HepG2 (cell line): ENCODE data around the gene INF2. TPM values are rescaled to one million over a fixed set of nuclear protein-coding genes. Genes with fewer than 3 reads are reported as not detected.

Experiments used
- ATAC-seq: fragments of 200-7000 bp; cut with Tn5 transposase; 3 replicates; pipeline ENCODE4 v1.9.1; 2020; ENCODE audit warnings: mild to moderate bottlenecking, moderate library complexity
- BruUV-seq: library from RNA; stranded (reverse); fragments of 400-500 nt; replicated peaks from 2 replicates; lab custom pipeline; 2021; lab: Mats Ljungman, UMichigan
- CTCF ChIA-PET: fragments of 300-600 bp; formaldehyde crosslinking; extraction: SDS; loops from one replicate; lab custom pipeline; 2021; ENCODE audit warnings: low total read pairs, inconsistent platforms, low intra/inter-chr PET ratio; lab: Yijun Ruan, JAX
- POLR2A ChIA-PET: fragments of 350-600 bp; sonication (Branson Sonifier 250); formaldehyde crosslinking; loops from one replicate; lab custom pipeline; 2020; ENCODE audit warnings: antibody characterized with exemption, inconsistent platforms; lab: Yijun Ruan, JAX
- DNase-seq: peaks from one replicate; pipeline ENCODE4 v3.0.0-alpha.2; 2015; ENCODE audit warnings: low spot score
- FAIRE-seq: peaks from 3 replicates; lab custom pipeline; 2011; peaks lifted over from hg19 to GRCh38; lab: Jason Lieb, UNC
- H2AFZ ChIP-seq: one replicate; pipeline ENCODE4 v1.6.1; 2011; ENCODE audit warnings: low read length, inconsistent platforms
- H3K27ac ChIP-seq: fragments of 300-600 bp; 3 replicates; pipeline ENCODE4 v1.8.0; 2011; ENCODE audit warnings: mixed run types, mild to moderate bottlenecking, mixed read lengths, low read length, inconsistent platforms; ENCODE audit not compliant: insufficient read depth; ENCODE audit errors: extremely low read length
- H3K27me3 ChIP-seq, 2 experiments: fragments of 200-600 bp in 1 of 2; 2 replicates in 1 of 2; 3 replicates in 1 of 2; pipeline versions ENCODE4 v1.6.0 to v1.8.0; 2011; ENCODE audit warnings: low read length in 2 of 2, mild to moderate bottlenecking in 2 of 2, moderate library complexity in 2 of 2, inconsistent platforms in 1 of 2; ENCODE audit not compliant: insufficient read depth in 2 of 2, control insufficient read depth in 1 of 2
- H3K36me3 ChIP-seq, 2 experiments: fragments of 200-600 bp in 1 of 2; replicated peaks in 1 of 2; 2 replicates in 1 of 2; 3 replicates in 1 of 2; pipeline versions ENCODE4 v1.5.1 to v1.8.0; 2011; ENCODE audit warnings: low read length in 2 of 2, inconsistent platforms in 1 of 2; ENCODE audit not compliant: insufficient read depth in 2 of 2, control insufficient read depth in 1 of 2
- H3K4me1 ChIP-seq: 2 replicates; pipeline ENCODE4 v1.5.1; 2012; ENCODE audit warnings: low read length, inconsistent platforms; ENCODE audit not compliant: insufficient read depth
- H3K4me2 ChIP-seq: 2 replicates; pipeline ENCODE4 v1.6.0; 2011; ENCODE audit warnings: low read depth, low read length, inconsistent platforms
- H3K4me3 ChIP-seq, 3 experiments: fragments of 200-600 bp in 1 of 3; sonication (generic), shearing (Covaris generic) in 1 of 3; replicated peaks in 1 of 3; 2 replicates each; pipeline ENCODE4 v1.5.1; 2011 to 2016; ENCODE audit warnings: low read length in 3 of 3, inconsistent platforms in 2 of 3, low read depth in 2 of 3, mild to moderate bottlenecking in 2 of 3, control low read depth in 1 of 3, mixed read lengths in 1 of 3; ENCODE audit not compliant: insufficient read depth in 1 of 3
- H3K79me2 ChIP-seq: one replicate; pipeline ENCODE4 v1.6.1; 2011; ENCODE audit warnings: low read length, inconsistent platforms; ENCODE audit not compliant: insufficient read depth
- H3K9ac ChIP-seq: 2 replicates; pipeline ENCODE4 v1.6.0; 2011; ENCODE audit warnings: mild to moderate bottlenecking, low read depth, low read length, inconsistent platforms; ENCODE audit not compliant: insufficient read depth
- H3K9me3 ChIP-seq: 2 replicates; pipeline ENCODE4 v1.5.1; 2012; ENCODE audit warnings: mild to moderate bottlenecking, low read length
- H4K20me1 ChIP-seq: 2 replicates; pipeline ENCODE4 v1.6.0; 2011; ENCODE audit warnings: inconsistent platforms, mild to moderate bottlenecking, low read length, moderate library complexity; ENCODE audit not compliant: insufficient read depth
- AKAP8 ChIP-seq: sonication (generic); formaldehyde crosslinking; IDR thresholded peaks from 2 replicates; pipeline ENCODE4 v1.5.1; 2020; ENCODE audit warnings: mild to moderate bottlenecking, missing genetic modification reagents
- CREB3 ChIP-seq: sonication (generic); formaldehyde crosslinking; IDR thresholded peaks from 2 replicates; pipeline ENCODE4 v1.5.0; 2020; ENCODE audit warnings: missing genetic modification reagents
- ERF ChIP-seq: IDR thresholded peaks from 2 replicates; pipeline ENCODE4 v1.6.1; 2018; ENCODE audit warnings: missing biosample characterization, missing genetic modification reagents
- ETV5 ChIP-seq: IDR thresholded peaks from 2 replicates; pipeline ENCODE4 v1.6.1; 2018; ENCODE audit warnings: missing biosample characterization, missing genetic modification reagents, inconsistent platforms, borderline replicate concordance
- HCFC1 ChIP-seq: fragments of 150-350 bp; IDR thresholded peaks from 2 replicates; pipeline ENCODE4 v1.6.1; 2014; ENCODE audit warnings: low read depth, low read length
- HOXD1 ChIP-seq: sonication (generic); formaldehyde crosslinking; IDR thresholded peaks from 2 replicates; pipeline ENCODE4 v1.5.0; 2020; ENCODE audit warnings: missing genetic modification reagents
- PRMT3 ChIP-seq: sonication (generic); formaldehyde crosslinking; IDR thresholded peaks from 2 replicates; pipeline ENCODE4 v1.8.1; 2022; ENCODE audit warnings: low read depth, mild to moderate bottlenecking, moderate library complexity, missing genetic modification reagents, borderline replicate concordance
- PTBP1 ChIP-seq: fragments of 200-400 bp; formaldehyde crosslinking; IDR thresholded peaks from 2 replicates; pipeline ENCODE4 v1.6.1; 2018; ENCODE audit warnings: low read length, low read depth; ENCODE audit not compliant: poor library complexity, severe bottlenecking
- SNRNP70 ChIP-seq: fragments of 200-400 bp; formaldehyde crosslinking; IDR thresholded peaks from 2 replicates; pipeline ENCODE4 v1.6.1; 2017; ENCODE audit warnings: mild to moderate bottlenecking, low read depth, low read length, moderate library complexity
- ZMYM3 ChIP-seq: sonication (generic); formaldehyde crosslinking; IDR thresholded peaks from 2 replicates; pipeline ENCODE4 v1.5.1; 2020; ENCODE audit warnings: mild to moderate bottlenecking, missing genetic modification reagents
- ZNF670 ChIP-seq: sonication (generic); formaldehyde crosslinking; IDR thresholded peaks from 2 replicates; pipeline ENCODE4 v1.8.0; 2022; ENCODE audit warnings: mild to moderate bottlenecking, missing genetic modification reagents, borderline replicate concordance
- ZNF878 ChIP-seq: sonication (generic); formaldehyde crosslinking; IDR thresholded peaks from 2 replicates; pipeline ENCODE4 v1.8.1; 2023; ENCODE audit warnings: mild to moderate bottlenecking, missing genetic modification reagents, moderate library complexity
- ZSCAN29 ChIP-seq: sonication (generic); formaldehyde crosslinking; conservative IDR thresholded peaks from 2 replicates; pipeline ENCODE4 v1.4.0; 2020; ENCODE audit warnings: mild to moderate bottlenecking, missing genetic modification reagents
- WGBS: methylation state at CpG from one replicate; pipeline ENCODE4 v1.1.6; 2017; ENCODE audit warnings: low lambda C conversion rate; 5-methylcytosine and 5-hydroxymethylcytosine counted together
- in situ Hi-C: cut with HindIII; loops from 2 replicates; pipeline ENCODE4 v1.10.0; 2017; ENCODE audit warnings: low pct_unique_long_range_greater_than_20kb; ENCODE audit not compliant: extremely low pct_ligation_motif_present
- intact Hi-C: fragments of 100-400 bp; cut with micrococcal nuclease; formaldehyde crosslinking; loops from one replicate; pipeline ENCODE4 v1.10.0; 2022; ENCODE audit not compliant: unreplicated experiment
- polyA plus RNA-seq, 8 experiments: library from polyadenylated mRNA; depleted of rRNA in 3 of 8; stranded (reverse) in 7 of 8; unstranded in 1 of 8; fragments of >200 nt; fragmentation: Illumina TruSeq in 4 of 8; extraction: Trizol in 4 of 8; gene quantifications; 2 replicates each; pipeline versions ENCODE4 v1.2.1 to v1.2.3, GENCODE V29; 2011 to 2016; ENCODE audit warnings: low read depth in 4 of 8, missing spikeins in 1 of 8, mixed read lengths in 1 of 8; ENCODE audit not compliant: insufficient read depth in 1 of 8
- total RNA-seq, 5 experiments: library from RNA; depleted of rRNA; stranded (reverse); fragments of >200 nt; fragmentation: Illumina TruSeq; extraction: Trizol; gene quantifications; 2 replicates each; pipeline ENCODE4 v1.2.3, GENCODE V29; 2016; ENCODE audit warnings: low read depth in 1 of 5
- TF ChIP-seq, protein P1 (sequence below): sonication (generic); formaldehyde crosslinking; IDR thresholded peaks from 2 replicates; pipeline ENCODE4 v1.5.0; 2020; ENCODE audit warnings: mild to moderate bottlenecking, missing genetic modification reagents, borderline replicate concordance
- TF ChIP-seq, protein P2 (sequence below): sonication (generic); formaldehyde crosslinking; IDR thresholded peaks from 2 replicates; pipeline ENCODE4 v1.4.0; 2020; ENCODE audit warnings: mild to moderate bottlenecking, missing genetic modification reagents
- TF ChIP-seq, protein P3 (sequence below): sonication (generic); formaldehyde crosslinking; IDR thresholded peaks from 2 replicates; pipeline ENCODE4 v1.8.0; 2022; ENCODE audit warnings: mild to moderate bottlenecking, missing genetic modification reagents; ENCODE audit not compliant: insufficient replicate concordance

The INF2 gene
- total and polyA plus RNA-seq, 2 of the 13 experiments (the other 11 are each of a cell fraction or from before 2014, with no cell fraction given) = 16.4 to 26.4 TPM

DNA sequence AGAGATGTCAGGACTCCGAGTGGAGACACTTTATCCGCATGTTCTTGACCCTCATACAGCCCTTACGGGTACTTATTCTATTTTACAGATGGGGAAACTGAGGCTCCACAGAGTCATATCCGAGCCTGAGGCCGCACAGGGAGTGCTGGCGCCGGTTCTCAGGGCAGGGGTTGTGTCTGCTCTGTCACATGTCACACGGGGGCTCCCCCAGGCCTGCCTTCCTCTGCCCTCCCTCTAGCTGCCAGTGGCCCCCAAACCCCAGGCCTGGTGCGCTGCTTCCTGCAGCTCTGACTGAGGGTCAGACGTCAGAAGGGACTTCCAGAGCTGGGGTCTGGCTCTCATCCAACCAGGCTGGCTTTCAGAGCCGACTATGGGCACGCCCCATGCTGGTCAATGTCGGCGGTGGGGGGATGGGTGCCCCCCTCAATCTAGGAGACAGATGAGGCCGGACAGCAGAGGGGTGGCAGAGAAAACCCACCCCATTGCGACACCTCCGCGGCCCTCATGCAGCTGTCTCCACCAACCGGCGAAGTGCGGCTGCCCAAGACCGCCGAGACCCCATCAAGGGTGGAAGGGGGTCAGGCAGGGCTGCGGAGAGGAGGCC is 811 bp upstream of the INF2 start:
- peak overlapping the region; percentile 93 for H3K27ac ChIP-seq
- no peaks in the 10 kb centered on the region for H3K27me3 ChIP-seq
- H3K9ac ChIP-seq = peak overlapping the region; percentile 75
- no peak overlapping the region for H2AFZ ChIP-seq
- no TSS peak for BruUV-seq
- peak; percentile 3; the same call in 2 of the 3 replicates for ATAC-seq
- peak; percentile 15 for DNase-seq
- POLR2A ChIA-PET = interaction anchor here (1.1 to 4.5 kb wide), 14 partner anchors 9 to 332 kb away, joined by 3 to 89 read pairs (median 4); partner anchors contain the start of genes CDCA4, CEP170B and SIVA1
- peaks cover 70% of the 10 kb centered on the region for H3K4me1 ChIP-seq
- 0% methylated on average over 7 of the region's 24 CpGs for WGBS
- intact Hi-C loops = loop anchor here (5.0 kb wide), 1 partner anchor 36 kb away; no protein-coding TSS in a partner anchor
- in situ Hi-C loops = no loop called here
- H3K4me2 ChIP-seq = peak overlapping the region; percentile 80
- no peak for FAIRE-seq
- H3K79me2 ChIP-seq = peaks cover 32% of the 10 kb centered on the region
- CTCF ChIA-PET = no interaction called here
- H3K4me3 ChIP-seq = peak overlapping the region; percentile 66 to 86 (median 70)
- no peaks in the 10 kb centered on the region for H3K9me3 ChIP-seq
- peaks cover 19% of the 10 kb centered on the region; the same call in 1 of the 2 replicates for H4K20me1 ChIP-seq
- no peaks in the 10 kb centered on the region; a peak in 1 of 5 replicates for H3K36me3 ChIP-seq
- no peak for TF ChIP-seq SNRNP70
- TF ChIP-seq PTBP1 = no peak
- TF ChIP-seq AKAP8 (CRISPR knock-in tag) = no peak
- TF ChIP-seq ZNF670 (CRISPR knock-in tag) = no peak; the same call in 1 of the 2 replicates
- peak; percentile 98 for TF ChIP-seq ZMYM3 (CRISPR knock-in tag)
- no peak for TF ChIP-seq ERF
- TF ChIP-seq, protein P1, sequence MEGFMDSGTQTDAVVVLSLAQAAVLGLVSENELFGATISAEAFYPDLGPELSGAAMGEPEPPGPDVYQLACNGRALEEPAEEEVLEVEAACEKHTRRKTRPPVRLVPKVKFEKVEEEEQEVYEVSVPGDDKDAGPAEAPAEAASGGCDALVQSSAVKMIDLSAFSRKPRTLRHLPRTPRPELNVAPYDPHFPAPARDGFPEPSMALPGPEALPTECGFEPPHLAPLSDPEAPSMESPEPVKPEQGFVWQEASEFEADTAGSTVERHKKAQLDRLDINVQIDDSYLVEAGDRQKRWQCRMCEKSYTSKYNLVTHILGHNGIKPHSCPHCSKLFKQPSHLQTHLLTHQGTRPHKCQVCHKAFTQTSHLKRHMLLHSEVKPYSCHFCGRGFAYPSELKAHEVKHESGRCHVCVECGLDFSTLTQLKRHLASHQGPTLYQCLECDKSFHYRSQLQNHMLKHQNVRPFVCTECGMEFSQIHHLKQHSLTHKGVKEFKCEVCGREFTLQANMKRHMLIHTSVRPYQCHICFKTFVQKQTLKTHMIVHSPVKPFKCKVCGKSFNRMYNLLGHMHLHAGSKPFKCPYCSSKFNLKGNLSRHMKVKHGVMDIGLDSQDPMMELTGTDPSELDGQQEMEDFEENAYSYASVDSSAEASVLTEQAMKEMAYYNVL (CRISPR knock-in tag) = no peak
- TF ChIP-seq PRMT3 (CRISPR knock-in tag) = 0 out of 2 replicates have a peak, but pooled peaks have one; percentile 58
- no peak for TF ChIP-seq HCFC1
- TF ChIP-seq, protein P2, sequence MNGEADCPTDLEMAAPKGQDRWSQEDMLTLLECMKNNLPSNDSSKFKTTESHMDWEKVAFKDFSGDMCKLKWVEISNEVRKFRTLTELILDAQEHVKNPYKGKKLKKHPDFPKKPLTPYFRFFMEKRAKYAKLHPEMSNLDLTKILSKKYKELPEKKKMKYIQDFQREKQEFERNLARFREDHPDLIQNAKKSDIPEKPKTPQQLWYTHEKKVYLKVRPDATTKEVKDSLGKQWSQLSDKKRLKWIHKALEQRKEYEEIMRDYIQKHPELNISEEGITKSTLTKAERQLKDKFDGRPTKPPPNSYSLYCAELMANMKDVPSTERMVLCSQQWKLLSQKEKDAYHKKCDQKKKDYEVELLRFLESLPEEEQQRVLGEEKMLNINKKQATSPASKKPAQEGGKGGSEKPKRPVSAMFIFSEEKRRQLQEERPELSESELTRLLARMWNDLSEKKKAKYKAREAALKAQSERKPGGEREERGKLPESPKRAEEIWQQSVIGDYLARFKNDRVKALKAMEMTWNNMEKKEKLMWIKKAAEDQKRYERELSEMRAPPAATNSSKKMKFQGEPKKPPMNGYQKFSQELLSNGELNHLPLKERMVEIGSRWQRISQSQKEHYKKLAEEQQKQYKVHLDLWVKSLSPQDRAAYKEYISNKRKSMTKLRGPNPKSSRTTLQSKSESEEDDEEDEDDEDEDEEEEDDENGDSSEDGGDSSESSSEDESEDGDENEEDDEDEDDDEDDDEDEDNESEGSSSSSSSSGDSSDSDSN (CRISPR knock-in tag) = no peak; the same call in 1 of the 2 replicates
- no peak for TF ChIP-seq ZNF878
- TF ChIP-seq HOXD1 (CRISPR knock-in tag) = 0 out of 2 replicates have a peak, but pooled peaks have one; percentile 10
- peak; percentile 84; the same call in 1 of the 2 replicates for TF ChIP-seq ZSCAN29 (CRISPR knock-in tag)
- TF ChIP-seq, protein P3, sequence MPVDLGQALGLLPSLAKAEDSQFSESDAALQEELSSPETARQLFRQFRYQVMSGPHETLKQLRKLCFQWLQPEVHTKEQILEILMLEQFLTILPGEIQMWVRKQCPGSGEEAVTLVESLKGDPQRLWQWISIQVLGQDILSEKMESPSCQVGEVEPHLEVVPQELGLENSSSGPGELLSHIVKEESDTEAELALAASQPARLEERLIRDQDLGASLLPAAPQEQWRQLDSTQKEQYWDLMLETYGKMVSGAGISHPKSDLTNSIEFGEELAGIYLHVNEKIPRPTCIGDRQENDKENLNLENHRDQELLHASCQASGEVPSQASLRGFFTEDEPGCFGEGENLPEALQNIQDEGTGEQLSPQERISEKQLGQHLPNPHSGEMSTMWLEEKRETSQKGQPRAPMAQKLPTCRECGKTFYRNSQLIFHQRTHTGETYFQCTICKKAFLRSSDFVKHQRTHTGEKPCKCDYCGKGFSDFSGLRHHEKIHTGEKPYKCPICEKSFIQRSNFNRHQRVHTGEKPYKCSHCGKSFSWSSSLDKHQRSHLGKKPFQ (CRISPR knock-in tag) = no peak
- no peak for TF ChIP-seq CREB3
- TF ChIP-seq ETV5 = no peak
